Kidney tubule cell (primary cell): ENCODE measurements around the gene SAMD11.

Source experiments
- DNase-seq: peaks from one replicate; pipeline ENCODE4 v3.0.0-alpha.2; 2018; ENCODE audit warnings: low spot score

SAMD11 gene

GRCh38 chr1:962381-963300 lies 38.9 kb downstream of the SAMD11 start:
- no peak for DNase-seq

GRCh38 chr1:963301-963651 lies 39.6 kb downstream of the SAMD11 start:
- DNase-seq: no peak

GRCh38 chr1:963746-964525 lies 40.2 kb downstream of the SAMD11 start:
- no peak for DNase-seq

- DNase-seq: no peak
These were observed 41.2 kb downstream of the SAMD11 start for GRCh38 chr1:964691-965525.

- no peak for DNase-seq
These were observed 41.9 kb downstream of the SAMD11 start for GRCh38 chr1:965526-966134.

GRCh38 chr1:966135-966703 lies 42.5 kb downstream of the SAMD11 start, which contains the start of gene PLEKHN1:
Gene PLEKHN1, plus strand, starts transcription at chr1:966482. Its CDS starts 50 bp downstream, at chr1:966532.
- peak; percentile 89 for DNase-seq

GRCh38 chr1:966704-967300 lies 43.1 kb downstream of the SAMD11 start:
- peak; percentile 88 for DNase-seq

- DNase-seq: peak; percentile 50
These were observed 44.0 kb downstream of the SAMD11 start for GRCh38 chr1:967466-968343.

GRCh38 chr1:969260-969855 lies 45.6 kb downstream of the SAMD11 start:
- DNase-seq: no peak

- no peak for DNase-seq
These were observed 46.7 kb downstream of the SAMD11 start for GRCh38 chr1:970242-970972.

- DNase-seq: no peak
These were observed 47.4 kb downstream of the SAMD11 start for GRCh38 chr1:970973-971730.

GRCh38 chr1:971751-972506 lies 48.2 kb downstream of the SAMD11 start:
- no peak for DNase-seq

GRCh38 chr1:972726-973458 lies 49.2 kb downstream of the SAMD11 start:
- DNase-seq: no peak

- no peak for DNase-seq
These were observed 50.0 kb downstream of the SAMD11 start for GRCh38 chr1:973459-974292.

GRCh38 chr1:974293-974640 lies 50.5 kb downstream of the SAMD11 start:
- DNase-seq: no peak
